NOMO-1 (cell line): ENCODE results near the gene DLAT.
A peak's percentile ranks its signal among the peaks of the same experiment; 100 is the strongest.
"Not testable (repeated sequence)": the region's sequence is repeated elsewhere in the genome, so short reads cannot be mapped to it uniquely, and the experiment has no call there.

Experiments used
- DNase-seq, 2 experiments: peaks; one replicate each; lab custom pipeline; 2025; ENCODE audit not compliant: unreplicated experiment in 2 of 2; lab: John Stamatoyannopoulos, UW

Gene DLAT

DNA sequence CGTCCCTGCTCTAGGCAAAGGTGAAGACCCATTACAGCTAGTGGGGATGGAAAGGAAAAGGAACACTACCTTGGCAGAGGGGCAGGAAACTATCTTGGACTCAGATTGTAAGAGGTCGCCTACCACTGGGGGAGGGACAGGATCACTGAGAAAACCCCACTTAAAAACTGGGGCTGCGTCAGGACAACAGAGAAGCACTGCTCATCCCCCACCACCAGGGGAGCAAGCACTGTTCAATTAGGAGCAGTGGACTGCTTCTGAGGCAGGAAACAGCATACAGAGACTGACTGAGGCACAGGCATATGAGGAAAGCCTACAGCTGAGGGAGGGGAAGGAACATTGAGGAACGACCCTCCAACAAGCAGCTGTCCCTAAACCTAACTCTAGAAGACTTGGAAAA is 20.8 kb upstream of the DLAT start:
- DNase-seq: no peak

DNA sequence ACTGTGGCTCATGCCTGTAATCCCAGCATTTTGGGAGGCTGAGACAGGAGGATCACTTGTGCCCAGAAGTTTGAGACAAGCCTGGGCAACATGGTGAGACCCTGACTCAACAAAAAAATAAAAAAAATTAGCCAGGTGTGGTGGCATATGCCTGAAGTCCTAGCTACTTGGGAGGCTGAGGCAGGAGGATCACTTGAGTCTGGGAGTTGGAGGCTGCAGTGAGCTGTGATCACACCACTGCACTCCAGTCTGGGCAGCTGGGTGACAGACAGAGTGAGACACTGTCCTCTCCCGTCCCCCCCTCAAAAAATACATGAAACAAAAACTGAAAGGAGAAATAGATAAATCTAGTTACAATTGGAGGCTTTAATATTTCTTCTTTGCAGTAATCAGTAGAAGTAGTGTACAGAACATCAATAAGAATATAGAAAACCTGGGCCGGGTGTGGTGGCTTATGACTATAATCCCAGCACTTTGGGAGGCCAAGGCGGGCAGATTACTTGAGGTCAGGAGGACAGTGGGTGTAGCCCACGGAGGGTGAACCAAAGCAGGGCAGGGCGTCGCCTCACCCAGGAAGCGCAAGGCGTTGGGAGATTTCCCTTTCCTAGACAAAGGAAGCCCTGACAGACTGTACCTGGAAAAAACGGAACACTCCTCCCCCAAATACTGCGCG is 19.6 kb upstream of the DLAT start:
- DNase-seq: no peak

GRCh38 chr11:112006095-112006441 is 19.1 kb upstream of the DLAT start:
- not testable (repeated sequence) for DNase-seq

GRCh38 chr11:112011451-112011850 is 13.8 kb upstream of the DLAT start:
- not testable (repeated sequence) for DNase-seq

DNA sequence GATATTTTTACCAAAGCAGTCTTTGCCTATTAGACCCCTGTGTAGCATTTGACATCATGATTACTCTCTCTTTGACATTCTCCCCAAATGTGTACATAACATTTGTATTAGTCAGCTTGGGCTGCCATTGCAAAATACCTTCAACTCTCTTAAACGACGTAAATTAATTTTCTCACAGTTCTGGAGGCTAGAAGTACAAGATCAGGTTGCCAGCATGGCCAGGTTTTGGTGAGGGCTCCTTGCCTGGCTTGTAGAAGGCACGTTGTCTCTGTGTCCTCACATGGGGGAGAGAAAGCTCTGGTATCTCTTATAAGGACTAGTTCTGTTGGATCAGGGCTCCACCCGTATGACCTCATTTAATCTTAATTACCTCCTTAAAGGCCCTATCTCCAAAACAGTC is 12.3 kb upstream of the DLAT start:
- no peak for DNase-seq

- DNase-seq: no peak
These were observed 11.6 kb upstream of the DLAT start for GRCh38 chr11:112013497-112014164.

DNA sequence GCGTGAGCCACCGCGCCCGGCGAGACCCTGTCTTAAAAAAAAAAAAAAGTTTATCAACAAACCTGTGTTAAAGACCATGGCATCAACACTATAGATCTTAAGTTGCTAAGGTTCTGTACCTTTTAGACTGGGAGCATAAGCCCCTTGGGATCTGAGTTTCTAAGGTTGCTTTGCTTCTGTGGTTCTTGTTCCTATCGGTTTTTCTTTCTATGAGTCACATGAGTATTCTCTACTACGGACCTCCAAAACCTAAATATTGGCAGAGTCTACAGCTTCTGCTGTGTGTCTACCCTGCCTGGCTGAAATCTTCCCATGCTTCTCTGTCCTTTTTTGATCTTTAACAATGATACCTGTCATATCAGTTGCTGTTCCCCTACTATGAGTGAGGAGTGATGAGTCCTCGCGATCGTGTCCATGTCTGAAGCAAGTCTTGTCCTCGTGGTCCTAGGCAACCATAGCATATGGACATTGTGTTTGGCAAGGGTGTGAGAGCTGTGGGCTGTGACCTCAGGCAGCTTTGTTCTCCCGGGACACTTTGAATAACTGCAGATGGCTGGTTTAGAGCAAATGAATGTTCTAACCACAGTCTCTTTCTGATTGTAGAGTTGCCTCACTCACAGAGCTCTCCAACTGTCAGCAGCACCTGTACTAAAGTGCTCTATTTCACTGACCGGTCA is 9.0 kb upstream of the DLAT start:
- DNase-seq: peak in 1 of 2 experiments; percentile 42

DNA sequence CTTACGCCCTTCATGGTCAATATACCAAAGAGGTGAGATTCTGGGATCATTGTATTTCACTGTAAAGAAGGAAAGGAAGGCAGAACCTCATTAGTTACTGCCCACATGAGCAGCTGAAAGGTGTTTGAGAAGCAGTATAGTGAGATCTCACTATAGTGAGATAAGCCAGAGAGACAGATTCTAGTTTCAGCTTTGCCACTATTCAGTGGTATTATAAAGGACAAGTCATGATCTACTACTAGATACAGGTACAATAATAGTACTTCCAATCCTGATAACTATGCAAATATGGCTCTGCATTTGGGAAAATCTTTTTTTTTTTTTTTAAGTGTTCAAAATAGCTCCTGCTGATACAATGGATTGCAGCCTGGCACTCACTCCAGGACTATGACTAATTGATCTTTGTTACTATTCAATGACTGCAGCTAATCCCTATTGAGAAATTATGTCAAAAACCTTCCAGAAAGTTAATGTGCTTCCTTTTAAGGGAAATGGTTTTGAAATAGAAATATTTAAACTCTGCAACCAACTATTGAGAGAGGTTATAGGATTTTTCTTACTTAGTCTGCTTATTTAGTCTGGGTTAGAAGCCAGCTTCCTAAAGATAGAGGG is 8.3 kb upstream of the DLAT start:
- no peak for DNase-seq

- no peak for DNase-seq
These were observed 7.7 kb upstream of the DLAT start for GRCh38 chr11:112017538-112017937.

DNA sequence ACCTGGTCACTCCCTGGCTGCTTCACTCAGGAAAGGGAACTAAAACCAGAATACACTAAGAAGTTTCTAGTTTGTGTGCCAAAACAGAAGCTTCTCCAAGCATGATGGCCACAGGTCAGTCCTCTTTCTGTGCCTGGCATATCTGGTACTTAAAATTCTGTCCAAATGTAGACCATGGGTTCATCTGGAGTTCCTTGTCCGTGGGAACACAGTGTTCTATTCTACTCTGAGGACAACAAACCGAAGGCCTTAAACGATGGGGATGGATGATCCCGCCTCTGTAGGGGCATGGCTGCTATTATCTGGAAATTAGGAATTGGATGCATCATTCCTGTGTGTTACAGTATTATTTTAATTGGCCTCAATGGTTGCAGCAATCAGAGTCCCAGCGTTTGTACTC is 6.1 kb upstream of the DLAT start:
- no peak for DNase-seq

GRCh38 chr11:112023104-112023503 is 2.1 kb upstream of the DLAT start:
- no peak for DNase-seq

DNA sequence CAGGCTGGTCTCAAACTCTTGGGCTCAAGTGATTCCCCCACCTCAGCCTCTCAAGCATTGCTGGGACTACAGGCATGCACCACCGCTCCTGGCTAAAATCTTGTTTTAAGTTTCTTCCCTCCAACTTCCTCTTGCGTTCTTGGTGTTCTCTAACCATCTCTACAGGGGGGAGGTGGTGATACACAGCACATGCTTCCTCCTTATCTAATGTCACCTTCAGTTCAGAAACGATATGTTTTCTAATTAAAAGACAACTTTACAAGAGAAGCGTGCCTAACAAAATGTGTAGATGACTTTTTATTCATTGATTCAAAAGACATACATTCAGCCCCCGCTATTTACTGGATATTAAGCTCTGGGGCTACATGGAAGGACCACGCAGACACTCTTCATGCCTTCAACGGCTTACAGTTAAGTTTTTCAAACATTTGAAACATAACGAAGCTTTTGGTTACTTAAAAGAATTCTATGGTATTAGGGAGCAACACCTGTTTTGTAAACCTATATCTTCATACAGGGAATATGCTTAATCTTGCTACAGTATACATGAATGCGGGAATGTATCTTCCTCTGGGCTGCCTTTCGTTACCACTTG is 933 bp upstream of the DLAT start:
- DNase-seq: peak; percentile 59 to 73

- DNase-seq: peak in 1 of 2 experiments; percentile 25
These were observed 499 bp downstream of the DLAT start for GRCh38 chr11:112025707-112026106.

- not testable (repeated sequence) for DNase-seq
These were observed 1.7 kb downstream of the DLAT start for GRCh38 chr11:112026784-112027410.

GRCh38 chr11:112029460-112029859 is 4.3 kb downstream of the DLAT start:
- DNase-seq: no peak

GRCh38 chr11:112033902-112034301 is 8.7 kb downstream of the DLAT start:
- no peak for DNase-seq

- no peak for DNase-seq
These were observed 12.3 kb downstream of the DLAT start for GRCh38 chr11:112037527-112037926.

DNA sequence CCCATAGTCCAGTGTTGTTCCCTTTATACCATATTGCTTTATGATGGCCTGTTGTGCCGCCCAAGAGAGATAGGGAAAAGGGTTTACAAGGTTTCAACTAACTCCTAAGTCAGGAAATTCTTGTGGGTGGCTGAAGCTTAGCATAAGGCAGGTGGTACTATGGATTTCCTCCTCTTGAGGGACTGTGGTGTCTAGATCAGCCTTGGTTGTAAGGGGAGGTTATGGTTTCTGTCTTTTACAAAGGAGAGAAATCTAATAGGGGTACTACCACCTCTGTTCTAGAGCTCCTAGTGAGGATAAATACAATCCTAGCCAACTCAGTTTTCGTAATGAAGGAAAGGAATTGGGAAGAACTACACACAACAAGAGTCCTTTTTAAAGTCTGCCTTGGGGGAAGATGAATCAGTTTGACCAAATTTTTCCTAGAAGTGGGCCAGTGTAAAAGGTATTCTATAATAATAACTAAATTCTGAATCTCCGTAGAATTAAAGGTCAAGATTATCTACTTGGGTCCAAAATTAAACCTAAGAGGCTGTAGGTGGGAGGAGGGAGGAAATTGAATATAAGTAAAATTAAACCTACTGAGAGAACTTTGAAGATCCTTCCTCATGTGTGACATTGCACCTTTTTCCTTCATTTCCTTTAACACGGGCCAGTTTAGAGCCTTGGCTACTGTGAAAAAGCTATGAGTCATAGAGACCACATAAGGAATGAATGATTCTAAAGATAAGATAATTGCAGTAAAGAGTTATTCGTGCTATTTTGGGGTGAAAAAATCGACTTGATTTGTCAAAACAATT is 17.2 kb downstream of the DLAT start:
- no peak for DNase-seq

- no peak for DNase-seq
These were observed 17.7 kb downstream of the DLAT start for GRCh38 chr11:112042961-112043304.

GRCh38 chr11:112044961-112045360 is 19.8 kb downstream of the DLAT start:
- no peak for DNase-seq
